Ovary (tissue), 3 donors: ENCODE measurements around the gene LHFPL6.

ENCODE experiments used
- EP300 ChIP-seq: sonication (generic); formaldehyde crosslinking; IDR thresholded peaks from one replicate; pipeline ENCODE4 v1.6.1; 2017; ENCODE audit warnings: antibody characterized with exemption
- POLR2A ChIP-seq: fragments of 450-650 bp; IDR thresholded peaks from one replicate; pipeline ENCODE4 v1.6.1; 2017; ENCODE audit warnings: antibody characterized with exemption, mild to moderate bottlenecking, moderate library complexity
- TF ChIP-seq, protein P1 (sequence below), 3 donors: fragments of 450-650 bp in 2 of 3; fragments of 200-600 bp in 1 of 3; IDR thresholded peaks; one replicate each; pipeline versions ENCODE4 v1.5.1 to v1.8.0; 2016 to 2022; ENCODE audit warnings: antibody characterized with exemption in 3 of 3, mild to moderate bottlenecking in 1 of 3
- donor health status: DM: no; HTN: no; CAD: no.

DNA sequence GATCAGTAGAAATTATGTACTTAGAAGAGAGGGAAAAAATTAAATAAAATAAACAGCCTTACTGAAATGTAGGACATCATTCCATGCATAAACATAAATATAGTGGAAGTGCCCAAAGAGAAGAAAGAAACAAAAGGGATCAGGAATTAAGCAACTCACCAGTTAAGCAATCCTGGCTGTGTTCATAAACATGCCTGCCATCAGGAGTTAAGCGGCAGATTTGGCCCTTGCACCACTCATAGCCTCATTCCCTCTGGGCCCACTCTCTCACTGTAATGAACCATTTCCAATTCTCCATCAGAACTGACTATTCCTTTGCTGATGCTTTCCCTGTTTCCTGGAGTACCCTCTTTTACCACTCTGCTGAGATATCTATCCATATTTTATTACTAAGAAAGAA is 281.4 kb downstream of the LHFPL6 start:
- TF ChIP-seq, protein P1, sequence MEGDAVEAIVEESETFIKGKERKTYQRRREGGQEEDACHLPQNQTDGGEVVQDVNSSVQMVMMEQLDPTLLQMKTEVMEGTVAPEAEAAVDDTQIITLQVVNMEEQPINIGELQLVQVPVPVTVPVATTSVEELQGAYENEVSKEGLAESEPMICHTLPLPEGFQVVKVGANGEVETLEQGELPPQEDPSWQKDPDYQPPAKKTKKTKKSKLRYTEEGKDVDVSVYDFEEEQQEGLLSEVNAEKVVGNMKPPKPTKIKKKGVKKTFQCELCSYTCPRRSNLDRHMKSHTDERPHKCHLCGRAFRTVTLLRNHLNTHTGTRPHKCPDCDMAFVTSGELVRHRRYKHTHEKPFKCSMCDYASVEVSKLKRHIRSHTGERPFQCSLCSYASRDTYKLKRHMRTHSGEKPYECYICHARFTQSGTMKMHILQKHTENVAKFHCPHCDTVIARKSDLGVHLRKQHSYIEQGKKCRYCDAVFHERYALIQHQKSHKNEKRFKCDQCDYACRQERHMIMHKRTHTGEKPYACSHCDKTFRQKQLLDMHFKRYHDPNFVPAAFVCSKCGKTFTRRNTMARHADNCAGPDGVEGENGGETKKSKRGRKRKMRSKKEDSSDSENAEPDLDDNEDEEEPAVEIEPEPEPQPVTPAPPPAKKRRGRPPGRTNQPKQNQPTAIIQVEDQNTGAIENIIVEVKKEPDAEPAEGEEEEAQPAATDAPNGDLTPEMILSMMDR (IDR thresholded peaks at IDR 0.05) = no peak
- TF ChIP-seq POLR2A (no peak), EP300 (no peak)
